HCT116 (cell line): ENCODE results near the gene RFTN1. TPM values are rescaled to one million over a fixed set of nuclear protein-coding genes. Genes with fewer than 3 reads are reported as not detected.

Experiments
- ATAC-seq: fragments of 200-7000 bp; cut with Tn5 transposase; 2 replicates; pipeline ENCODE4 v1.9.1; 2020; ENCODE audit warnings: mild to moderate bottlenecking, moderate library complexity
- BruUV-seq: library from RNA; stranded (reverse); fragments of 400-500 nt; replicated peaks from 2 replicates; lab custom pipeline; 2021; lab: Mats Ljungman, UMichigan
- CTCF ChIA-PET: fragments of 300-600 bp; sonication (Branson Sonifier 250); formaldehyde crosslinking; loops from one replicate; lab custom pipeline; 2021; ENCODE audit warnings: antibody characterized with exemption; lab: Charles Lee
- POLR2A ChIA-PET: fragments of 300-600, 350-600 bp; sonication (Branson Sonifier 250); formaldehyde crosslinking; loops from one replicate; lab custom pipeline; 2021; ENCODE audit warnings: antibody characterized with exemption; lab: Charles Lee
- RAD21 ChIA-PET, 2 experiments: fragments of 300-600 bp; sonication (Branson Sonifier 250); formaldehyde crosslinking; loops; one replicate each; lab custom pipeline; 2023; ENCODE audit warnings: low total read pairs in 2 of 2; ENCODE audit not compliant: uncharacterized antibody in 2 of 2, unreplicated experiment in 2 of 2, low non-redundant PET in 1 of 2; lab: Charles Lee
- DNase-seq: peaks from one replicate; pipeline ENCODE4 v3.0.0-alpha.2; 2010; ENCODE audit warnings: low read depth, low spot score
- H2AFZ ChIP-seq: fragments of 200-600 bp; shearing (Covaris generic), sonication (generic); 2 replicates; pipeline ENCODE4 v1.6.1; 2017; ENCODE audit warnings: low read depth, mixed run types, mixed read lengths, antibody characterized with exemption, low read length; ENCODE audit not compliant: poor library complexity, severe bottlenecking
- H3K27ac ChIP-seq: 2 replicates; pipeline ENCODE4 v1.5.1; 2012; ENCODE audit warnings: low read depth, low read length
- H3K27me3 ChIP-seq: fragments of 200-600 bp; sonication (generic); 2 replicates; pipeline ENCODE4 v1.6.1; 2016; ENCODE audit warnings: mixed run types, low read length, mixed read lengths; ENCODE audit not compliant: insufficient read depth
- H3K36me3 ChIP-seq, 2 experiments: fragments of 200-500 bp in 1 of 2; fragments of 200-600 bp in 1 of 2; sonication (Bioruptor generic) in 1 of 2; sonication (generic) in 1 of 2; 2 replicates each; pipeline versions ENCODE4 v1.5.1 to v1.6.1; 2014 to 2016; ENCODE audit warnings: low read length in 2 of 2, inconsistent platforms in 1 of 2, mixed read lengths in 1 of 2, mixed run types in 1 of 2; ENCODE audit not compliant: insufficient read depth in 2 of 2, control insufficient read depth in 1 of 2
- H3K4me1 ChIP-seq, 2 experiments: fragments of 200-600 bp in 1 of 2; sonication (generic) in 1 of 2; 2 replicates each; pipeline versions ENCODE4 v1.5.1 to v1.6.1; 2012 to 2017; ENCODE audit warnings: low read length in 2 of 2, inconsistent platforms in 1 of 2, mild to moderate bottlenecking in 1 of 2, mixed read lengths in 1 of 2, mixed run types in 1 of 2, moderate library complexity in 1 of 2; ENCODE audit not compliant: insufficient read depth in 2 of 2, control insufficient read depth in 1 of 2
- H3K4me2 ChIP-seq: fragments of 200-600 bp; sonication (generic); 2 replicates; pipeline ENCODE4 v1.6.1; 2017; ENCODE audit warnings: mixed run types, low read length, mixed read lengths
- H3K4me3 ChIP-seq, 2 experiments: fragments of 200-600 bp in 1 of 2; sonication (generic) in 1 of 2; replicated peaks in 1 of 2; 2 replicates each; pipeline ENCODE4 v1.5.1; 2011 to 2016; ENCODE audit warnings: low read length in 2 of 2, control low read depth in 1 of 2, low read depth in 1 of 2, mild to moderate bottlenecking in 1 of 2, mixed read lengths in 1 of 2, mixed run types in 1 of 2
- H3K79me2 ChIP-seq: fragments of 200-600 bp; sonication (generic); 2 replicates; pipeline ENCODE4 v1.6.1; 2017; ENCODE audit warnings: mild to moderate bottlenecking, mixed run types, low read length, moderate library complexity, mixed read lengths; ENCODE audit not compliant: insufficient read depth
- H3K9ac ChIP-seq: fragments of 200-600 bp; sonication (generic); 2 replicates; pipeline ENCODE4 v1.6.1; 2016; ENCODE audit warnings: low read length, mixed read lengths
- H3K9me2 ChIP-seq: fragments of 200-600 bp; sonication (generic), shearing (Covaris generic); 2 replicates; pipeline ENCODE4 v1.6.1; 2017; ENCODE audit warnings: mixed run types, mild to moderate bottlenecking, moderate library complexity; ENCODE audit not compliant: insufficient read depth
- H3K9me3 ChIP-seq, 2 experiments: fragments of 200-500 bp in 1 of 2; fragments of 200-600 bp in 1 of 2; sonication (Bioruptor generic) in 1 of 2; sonication (generic) in 1 of 2; 2 replicates each; pipeline ENCODE4 v1.6.1; 2014 to 2017; ENCODE audit warnings: low read length in 2 of 2, mixed read lengths in 2 of 2, inconsistent platforms in 1 of 2, low read depth in 1 of 2, mild to moderate bottlenecking in 1 of 2, mixed run types in 1 of 2, moderate library complexity in 1 of 2; ENCODE audit not compliant: control insufficient read depth in 1 of 2, insufficient read depth in 1 of 2
- H4K20me1 ChIP-seq: fragments of 200-600 bp; sonication (generic), shearing (Covaris generic); 2 replicates; pipeline ENCODE4 v1.6.1; 2017; ENCODE audit warnings: mixed run types, mild to moderate bottlenecking, moderate library complexity; ENCODE audit not compliant: insufficient read depth
- CBX3 ChIP-seq: IDR thresholded peaks from 2 replicates; pipeline ENCODE4 v1.6.1; 2012; ENCODE audit warnings: low read depth
- CEBPB ChIP-seq: IDR thresholded peaks from 2 replicates; pipeline ENCODE4 v1.6.1; 2012; ENCODE audit warnings: low read depth
- EGR1 ChIP-seq: IDR thresholded peaks from 2 replicates; pipeline ENCODE4 v1.6.1; 2012; ENCODE audit warnings: low read depth
- ELF1 ChIP-seq: IDR thresholded peaks from 2 replicates; pipeline ENCODE4 v1.6.1; 2012; ENCODE audit warnings: low read depth, borderline replicate concordance
- EZH2 ChIP-seq: fragments of 200-600 bp; sonication (generic); IDR thresholded peaks from 2 replicates; pipeline ENCODE4 v1.6.1; 2017; ENCODE audit warnings: antibody characterized with exemption, mixed run types
- FOSL1 ChIP-seq: IDR thresholded peaks from 2 replicates; pipeline ENCODE4 v1.6.1; 2012; ENCODE audit warnings: low read depth
- JUND ChIP-seq: IDR thresholded peaks from 2 replicates; pipeline ENCODE4 v1.6.1; 2012
- POLR2AphosphoS5 ChIP-seq: IDR thresholded peaks from 2 replicates; pipeline ENCODE4 v1.6.1; 2011; ENCODE audit warnings: mild to moderate bottlenecking, low read depth, low read length, moderate library complexity
- SIN3A ChIP-seq: IDR thresholded peaks from 2 replicates; pipeline ENCODE4 v1.6.1; 2012; ENCODE audit warnings: low read depth
- intact Hi-C: fragments of 100-400 bp; cut with micrococcal nuclease; formaldehyde crosslinking; loops from 2 replicates; pipeline ENCODE4 v1.10.0; 2022
- total RNA-seq: library from RNA; stranded (reverse); gene quantifications from one replicate; pipeline ENCODE4 v1.2.1, GENCODE V29; 2021; ENCODE audit not compliant: unreplicated experiment
- TF ChIP-seq, protein P1 (sequence below), 3 experiments: fragments of 200-600 bp in 1 of 3; sonication (generic) in 1 of 3; IDR thresholded peaks in 2 of 3; conservative IDR thresholded peaks in 1 of 3; 2 replicates each; pipeline ENCODE4 v1.5.1; 2012 to 2017; ENCODE audit warnings: low read depth in 2 of 3, low read length in 2 of 3, antibody characterized with exemption in 1 of 3, borderline replicate concordance in 1 of 3, control low read depth in 1 of 3, mild to moderate bottlenecking in 1 of 3, mixed read lengths in 1 of 3, mixed run types in 1 of 3, moderate library complexity in 1 of 3; ENCODE audit not compliant: insufficient read depth in 1 of 3
- TF ChIP-seq, protein P2 (sequence below): IDR thresholded peaks from 2 replicates; pipeline ENCODE4 v1.6.1; 2012
- TF ChIP-seq, protein P3 (sequence below): IDR thresholded peaks from 2 replicates; pipeline ENCODE4 v1.6.1; 2011; ENCODE audit warnings: mild to moderate bottlenecking, low read length, moderate library complexity; ENCODE audit not compliant: insufficient replicate concordance; ENCODE audit errors: extremely low read depth

The RFTN1 gene
- total RNA-seq, 1 experiment from 2014 or later, result 3.9 TPM

DNA sequence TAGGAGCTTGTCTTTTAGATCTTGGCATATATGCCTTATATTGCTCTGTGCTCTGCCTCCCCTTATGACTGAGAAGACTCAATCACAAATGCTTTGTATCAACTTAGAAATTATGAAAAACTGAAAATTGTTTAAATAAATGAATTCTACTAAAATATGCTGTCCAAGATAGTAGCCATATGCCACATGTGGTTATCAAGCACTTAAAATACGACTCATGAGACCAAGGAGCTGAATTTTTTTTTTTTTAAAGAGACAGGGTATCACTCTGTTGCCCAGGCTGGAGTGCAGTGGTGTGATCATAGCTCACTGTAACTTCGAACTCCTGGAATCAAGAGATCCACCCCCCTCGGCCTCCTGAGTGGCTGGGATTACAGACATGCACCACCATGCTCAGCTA lies 118.3 kb downstream of the RFTN1 start:
- RAD21 ChIA-PET, result no interaction called here
- BruUV-seq, result no TSS peak

DNA sequence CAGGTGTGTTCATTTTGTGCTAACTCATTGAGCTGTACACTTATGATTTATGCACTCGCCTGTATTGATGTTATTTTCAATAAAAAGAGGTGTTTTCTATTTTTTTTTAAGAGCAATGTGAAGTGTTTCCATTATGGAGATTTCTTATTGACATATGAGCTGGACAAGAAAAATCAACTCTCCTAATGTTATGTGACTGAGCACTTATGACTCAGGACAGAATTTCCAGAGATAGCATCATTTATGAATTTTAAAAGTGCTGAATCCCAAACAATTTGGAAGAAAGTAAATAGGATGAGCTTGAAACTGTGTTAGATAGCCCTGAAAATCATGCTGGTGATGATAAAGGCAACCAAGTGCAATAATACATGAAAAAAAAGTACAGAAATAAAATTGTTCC lies 118.9 kb downstream of the RFTN1 start:
- CTCF ChIA-PET, result no interaction called here
- intact Hi-C loops, result no loop called here
- ATAC-seq (no peak), DNase-seq (no peak)
- H3K79me2 ChIP-seq, result no peaks in the 10 kb centered on the region
- TF ChIP-seq FOSL1 (no peak), EGR1 (no peak), JUND (no peak), SIN3A (no peak)
- TF ChIP-seq, protein P1, sequence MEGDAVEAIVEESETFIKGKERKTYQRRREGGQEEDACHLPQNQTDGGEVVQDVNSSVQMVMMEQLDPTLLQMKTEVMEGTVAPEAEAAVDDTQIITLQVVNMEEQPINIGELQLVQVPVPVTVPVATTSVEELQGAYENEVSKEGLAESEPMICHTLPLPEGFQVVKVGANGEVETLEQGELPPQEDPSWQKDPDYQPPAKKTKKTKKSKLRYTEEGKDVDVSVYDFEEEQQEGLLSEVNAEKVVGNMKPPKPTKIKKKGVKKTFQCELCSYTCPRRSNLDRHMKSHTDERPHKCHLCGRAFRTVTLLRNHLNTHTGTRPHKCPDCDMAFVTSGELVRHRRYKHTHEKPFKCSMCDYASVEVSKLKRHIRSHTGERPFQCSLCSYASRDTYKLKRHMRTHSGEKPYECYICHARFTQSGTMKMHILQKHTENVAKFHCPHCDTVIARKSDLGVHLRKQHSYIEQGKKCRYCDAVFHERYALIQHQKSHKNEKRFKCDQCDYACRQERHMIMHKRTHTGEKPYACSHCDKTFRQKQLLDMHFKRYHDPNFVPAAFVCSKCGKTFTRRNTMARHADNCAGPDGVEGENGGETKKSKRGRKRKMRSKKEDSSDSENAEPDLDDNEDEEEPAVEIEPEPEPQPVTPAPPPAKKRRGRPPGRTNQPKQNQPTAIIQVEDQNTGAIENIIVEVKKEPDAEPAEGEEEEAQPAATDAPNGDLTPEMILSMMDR (IDR thresholded peaks at IDR 0.05 in 2 of 3, conservative IDR thresholded peaks at IDR 0.05 in 1 of 3; ENCODE audit: borderline replicate concordance in 1 of 3, insufficient read depth in 1 of 3, low read depth in 2 of 3, low read length in 2 of 3), result no peak
- no peaks in the 10 kb centered on the region for H3K9me3 ChIP-seq
- POLR2A ChIA-PET, result no interaction called here
- RAD21 ChIA-PET, result no interaction called here
- H3K4me3 ChIP-seq, result no peak overlapping the region
- H3K9ac ChIP-seq, result no peak overlapping the region
- BruUV-seq, result no TSS peak
- H3K36me3 ChIP-seq, result no peaks in the 10 kb centered on the region
- no peak overlapping the region for H3K27ac ChIP-seq
- no peak overlapping the region for H2AFZ ChIP-seq
- no peaks in the 10 kb centered on the region for H3K9me2 ChIP-seq
- no peaks in the 10 kb centered on the region for H3K27me3 ChIP-seq
- no peak overlapping the region for H3K4me2 ChIP-seq
- H4K20me1 ChIP-seq, result no peaks in the 10 kb centered on the region; the same call in 1 of the 2 replicates
- H3K4me1 ChIP-seq, result no peaks in the 10 kb centered on the region

More for the DNA sequence above, 118.3 kb downstream of the RFTN1 start:
- H3K9ac ChIP-seq, result no peak overlapping the region
- no peaks in the 10 kb centered on the region for H3K4me1 ChIP-seq
- CTCF ChIA-PET, result no interaction called here
- no peak for ATAC-seq
- no peaks in the 10 kb centered on the region; the same call in 1 of the 2 replicates for H4K20me1 ChIP-seq
- intact Hi-C loops, result no loop called here
- H3K27me3 ChIP-seq, result no peaks in the 10 kb centered on the region
- H3K27ac ChIP-seq, result no peak overlapping the region
- H2AFZ ChIP-seq, result no peak overlapping the region
- TF ChIP-seq JUND, result no peak
- TF ChIP-seq, protein P2, sequence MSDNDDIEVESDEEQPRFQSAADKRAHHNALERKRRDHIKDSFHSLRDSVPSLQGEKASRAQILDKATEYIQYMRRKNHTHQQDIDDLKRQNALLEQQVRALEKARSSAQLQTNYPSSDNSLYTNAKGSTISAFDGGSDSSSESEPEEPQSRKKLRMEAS, result no peak
- no peak for TF ChIP-seq POLR2AphosphoS5
- TF ChIP-seq, protein P3, sequence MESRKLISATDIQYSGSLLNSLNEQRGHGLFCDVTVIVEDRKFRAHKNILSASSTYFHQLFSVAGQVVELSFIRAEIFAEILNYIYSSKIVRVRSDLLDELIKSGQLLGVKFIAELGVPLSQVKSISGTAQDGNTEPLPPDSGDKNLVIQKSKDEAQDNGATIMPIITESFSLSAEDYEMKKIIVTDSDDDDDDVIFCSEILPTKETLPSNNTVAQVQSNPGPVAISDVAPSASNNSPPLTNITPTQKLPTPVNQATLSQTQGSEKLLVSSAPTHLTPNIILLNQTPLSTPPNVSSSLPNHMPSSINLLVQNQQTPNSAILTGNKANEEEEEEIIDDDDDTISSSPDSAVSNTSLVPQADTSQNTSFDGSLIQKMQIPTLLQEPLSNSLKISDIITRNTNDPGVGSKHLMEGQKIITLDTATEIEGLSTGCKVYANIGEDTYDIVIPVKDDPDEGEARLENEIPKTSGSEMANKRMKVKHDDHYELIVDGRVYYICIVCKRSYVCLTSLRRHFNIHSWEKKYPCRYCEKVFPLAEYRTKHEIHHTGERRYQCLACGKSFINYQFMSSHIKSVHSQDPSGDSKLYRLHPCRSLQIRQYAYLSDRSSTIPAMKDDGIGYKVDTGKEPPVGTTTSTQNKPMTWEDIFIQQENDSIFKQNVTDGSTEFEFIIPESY, result no peak
- no peak for TF ChIP-seq EZH2
- no peak for TF ChIP-seq CBX3
- no peak for TF ChIP-seq CEBPB
- TF ChIP-seq ELF1, result no peak
- TF ChIP-seq, all 23 proteins: peak for 0
- no peak overlapping the region for H3K4me3 ChIP-seq
- H3K79me2 ChIP-seq, result no peaks in the 10 kb centered on the region
- H3K9me3 ChIP-seq, result no peaks in the 10 kb centered on the region
- no peak overlapping the region for H3K4me2 ChIP-seq
- H3K36me3 ChIP-seq, result no peaks in the 10 kb centered on the region
- no peaks in the 10 kb centered on the region for H3K9me2 ChIP-seq
- DNase-seq, result no peak
- POLR2A ChIA-PET, result no interaction called here
